Breast epithelium (tissue), 4 donors: Measurements from ENCODE around the gene TNFAIP8. TPM values are rescaled to one million over a fixed set of nuclear protein-coding genes. Genes with fewer than 3 reads are reported as not detected.

ENCODE experiments used
- DNase-seq, 2 donors: peaks; one replicate each; pipeline ENCODE4 v3.0.0-alpha.2; 2019; ENCODE audit warnings: low spot score in 2 of 2
- H3K27ac ChIP-seq, 2 donors: fragments of 200-600 bp; sonication (generic) in 1 of 2; one replicate each; pipeline ENCODE4 v1.5.1; 2016 to 2019; ENCODE audit warnings: mild to moderate bottlenecking in 1 of 2
- H3K27me3 ChIP-seq, 2 donors: fragments of 200-600 bp; sonication (generic) in 1 of 2; one replicate each; pipeline versions ENCODE4 v1.5.1 to v1.6.0; 2017 to 2019; ENCODE audit warnings: control low read depth in 1 of 2, mild to moderate bottlenecking in 1 of 2
- H3K36me3 ChIP-seq: fragments of 200-600 bp; one replicate; pipeline ENCODE4 v1.5.1; 2019
- H3K4me1 ChIP-seq, 2 donors: fragments of 200-600 bp; sonication (generic); one replicate each; pipeline ENCODE4 v1.5.1; 2016 to 2019; ENCODE audit warnings: control low read depth in 1 of 2
- H3K4me3 ChIP-seq, 3 donors: fragments of 200-600 bp; sonication (generic); 1 replicate in 2 of 3; 2 replicates in 1 of 3; pipeline ENCODE4 v1.5.1; 2016 to 2019; ENCODE audit warnings: mild to moderate bottlenecking in 3 of 3, moderate library complexity in 2 of 3
- H3K9me3 ChIP-seq, 2 donors: fragments of 200-600 bp; sonication (generic) in 1 of 2; one replicate each; pipeline ENCODE4 v1.5.1; 2016 to 2019; ENCODE audit warnings: control low read depth in 1 of 2
- POLR2A ChIP-seq: fragments of 450-650 bp; IDR thresholded peaks from one replicate; pipeline ENCODE4 v1.6.1; 2016; ENCODE audit warnings: antibody characterized with exemption, mild to moderate bottlenecking, moderate library complexity
- POLR2AphosphoS5 ChIP-seq, 3 donors: sonication (generic); formaldehyde crosslinking; IDR thresholded peaks; one replicate each; pipeline ENCODE4 v1.6.1; 2017; ENCODE audit warnings: antibody characterized with exemption in 3 of 3
- intact Hi-C: fragments of 100-400 bp; cut with DNase I; formaldehyde crosslinking; loops from one replicate; pipeline ENCODE4 v1.15.1; 2023; ENCODE audit warnings: low total_unique reads
- total RNA-seq, 3 donors: library from RNA; depleted of rRNA; stranded (reverse); fragments of >200 nt; gene quantifications; one replicate each; pipeline ENCODE4 v1.1.0, GENCODE V29; 2016
- TF ChIP-seq, protein P1 (sequence below), 3 donors: fragments of 450-650 bp; IDR thresholded peaks; one replicate each; pipeline ENCODE4 v1.5.1; 2016 to 2017; ENCODE audit warnings: antibody characterized with exemption in 3 of 3, mild to moderate bottlenecking in 3 of 3, moderate library complexity in 3 of 3

The TNFAIP8 gene
- total RNA-seq, 3 donors from 2014 or later: 35.4 to 167 (median 37.3) TPM

DNA sequence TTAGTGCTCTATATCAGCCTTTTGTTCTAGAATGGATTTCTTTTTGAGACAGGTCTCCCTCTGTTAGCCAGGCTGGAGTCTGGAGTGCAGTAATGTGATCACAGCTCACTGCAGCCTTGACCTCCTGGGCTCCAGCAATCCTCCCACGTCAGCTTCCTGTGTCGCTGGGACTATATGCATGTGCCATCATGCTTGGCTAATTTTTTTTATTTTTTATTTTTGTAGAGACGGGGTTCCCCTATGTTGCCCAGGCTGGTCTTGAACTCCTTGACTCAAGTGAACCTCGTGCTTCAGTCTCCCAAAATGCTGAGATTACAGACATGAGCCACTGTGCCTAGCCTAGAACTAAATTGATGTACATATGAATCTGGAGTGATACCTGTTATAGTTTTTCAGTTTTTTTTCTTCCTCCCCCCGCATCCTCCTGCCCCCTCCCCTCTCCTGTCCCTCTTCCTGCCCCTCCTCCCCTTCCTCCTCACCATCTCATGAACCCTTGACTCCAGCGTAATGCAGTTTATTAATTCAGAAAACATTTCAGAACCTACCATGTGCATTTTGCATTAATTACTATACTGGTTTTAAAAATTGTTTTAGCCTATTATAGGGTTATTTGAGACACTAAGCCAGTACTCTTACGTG, 37.4 kb upstream of the TNFAIP8 start:
- Histone ChIP-seq H3K27ac (no peak overlapping the region), H3K4me3 (no peak overlapping the region), H3K36me3 (no peaks in the 10 kb centered on the region), H3K9me3 (no peaks in the 10 kb centered on the region), H3K4me1 (no peaks in the 10 kb centered on the region), H3K27me3 (no peaks in the 10 kb centered on the region)
- DNase-seq: no peak
- intact Hi-C loops: no loop called here
- TF ChIP-seq POLR2AphosphoS5 (IDR thresholded peaks at IDR 0.05): no peak
- TF ChIP-seq, protein P1, sequence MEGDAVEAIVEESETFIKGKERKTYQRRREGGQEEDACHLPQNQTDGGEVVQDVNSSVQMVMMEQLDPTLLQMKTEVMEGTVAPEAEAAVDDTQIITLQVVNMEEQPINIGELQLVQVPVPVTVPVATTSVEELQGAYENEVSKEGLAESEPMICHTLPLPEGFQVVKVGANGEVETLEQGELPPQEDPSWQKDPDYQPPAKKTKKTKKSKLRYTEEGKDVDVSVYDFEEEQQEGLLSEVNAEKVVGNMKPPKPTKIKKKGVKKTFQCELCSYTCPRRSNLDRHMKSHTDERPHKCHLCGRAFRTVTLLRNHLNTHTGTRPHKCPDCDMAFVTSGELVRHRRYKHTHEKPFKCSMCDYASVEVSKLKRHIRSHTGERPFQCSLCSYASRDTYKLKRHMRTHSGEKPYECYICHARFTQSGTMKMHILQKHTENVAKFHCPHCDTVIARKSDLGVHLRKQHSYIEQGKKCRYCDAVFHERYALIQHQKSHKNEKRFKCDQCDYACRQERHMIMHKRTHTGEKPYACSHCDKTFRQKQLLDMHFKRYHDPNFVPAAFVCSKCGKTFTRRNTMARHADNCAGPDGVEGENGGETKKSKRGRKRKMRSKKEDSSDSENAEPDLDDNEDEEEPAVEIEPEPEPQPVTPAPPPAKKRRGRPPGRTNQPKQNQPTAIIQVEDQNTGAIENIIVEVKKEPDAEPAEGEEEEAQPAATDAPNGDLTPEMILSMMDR (IDR thresholded peaks at IDR 0.05): no peak
- no peak for TF ChIP-seq POLR2A

DNA sequence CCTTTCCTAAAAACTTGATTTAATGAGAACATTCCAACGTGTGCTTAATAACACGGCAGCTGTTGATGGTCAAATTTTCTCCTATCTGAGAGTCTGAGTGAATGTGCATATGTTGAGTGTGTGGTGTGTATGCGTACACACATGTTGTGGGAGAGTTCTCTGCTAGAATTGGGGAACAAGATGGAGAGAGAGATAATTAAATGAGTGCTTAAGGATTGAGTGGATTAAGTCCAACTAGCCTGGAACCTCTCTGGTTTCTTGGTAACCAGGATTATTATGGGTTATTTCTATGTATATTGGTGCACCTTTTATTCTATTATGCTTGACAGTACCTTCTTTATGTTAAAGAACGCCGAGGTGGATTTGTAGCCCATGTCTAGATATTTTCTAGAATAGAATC, 36.4 kb upstream of the TNFAIP8 start:
- H3K4me1 ChIP-seq: no peaks in the 10 kb centered on the region
- intact Hi-C loops: no loop called here
- TF ChIP-seq, protein P1 (IDR thresholded peaks at IDR 0.05): no peak
- TF ChIP-seq POLR2AphosphoS5 (IDR thresholded peaks at IDR 0.05) (no peak), POLR2A (no peak)
- H3K27me3 ChIP-seq: no peaks in the 10 kb centered on the region
- no peak overlapping the region for H3K4me3 ChIP-seq
- no peaks in the 10 kb centered on the region for H3K9me3 ChIP-seq
- no peak for DNase-seq
- no peaks in the 10 kb centered on the region for H3K36me3 ChIP-seq
- no peak overlapping the region for H3K27ac ChIP-seq

DNA sequence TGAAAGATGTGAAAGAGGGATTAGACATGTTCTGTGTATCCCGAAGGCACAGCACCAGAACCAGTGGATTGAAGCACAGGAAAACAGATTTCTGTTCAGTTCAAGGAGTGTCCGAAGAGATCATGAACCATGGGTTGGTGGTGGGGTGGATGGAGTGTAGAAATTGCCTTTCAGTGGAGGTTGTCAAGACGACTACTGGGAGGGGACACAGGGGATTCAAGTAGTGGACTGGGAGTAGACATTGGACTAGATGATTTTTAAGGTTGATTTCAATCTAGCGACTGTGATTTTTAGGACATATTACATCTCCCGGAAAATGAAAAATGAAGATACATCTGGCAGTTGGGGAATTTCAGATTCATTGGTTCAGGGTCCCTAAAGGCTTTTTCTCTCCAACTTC, 35.9 kb upstream of the TNFAIP8 start:
- H3K9me3 ChIP-seq: no peaks in the 10 kb centered on the region
- no peak overlapping the region for H3K27ac ChIP-seq
- intact Hi-C loops: no loop called here
- no peak for DNase-seq
- no peak for TF ChIP-seq POLR2A
- H3K4me1 ChIP-seq: no peaks in the 10 kb centered on the region
- no peaks in the 10 kb centered on the region for H3K27me3 ChIP-seq
- H3K36me3 ChIP-seq: no peaks in the 10 kb centered on the region
- H3K4me3 ChIP-seq: no peak overlapping the region

DNA sequence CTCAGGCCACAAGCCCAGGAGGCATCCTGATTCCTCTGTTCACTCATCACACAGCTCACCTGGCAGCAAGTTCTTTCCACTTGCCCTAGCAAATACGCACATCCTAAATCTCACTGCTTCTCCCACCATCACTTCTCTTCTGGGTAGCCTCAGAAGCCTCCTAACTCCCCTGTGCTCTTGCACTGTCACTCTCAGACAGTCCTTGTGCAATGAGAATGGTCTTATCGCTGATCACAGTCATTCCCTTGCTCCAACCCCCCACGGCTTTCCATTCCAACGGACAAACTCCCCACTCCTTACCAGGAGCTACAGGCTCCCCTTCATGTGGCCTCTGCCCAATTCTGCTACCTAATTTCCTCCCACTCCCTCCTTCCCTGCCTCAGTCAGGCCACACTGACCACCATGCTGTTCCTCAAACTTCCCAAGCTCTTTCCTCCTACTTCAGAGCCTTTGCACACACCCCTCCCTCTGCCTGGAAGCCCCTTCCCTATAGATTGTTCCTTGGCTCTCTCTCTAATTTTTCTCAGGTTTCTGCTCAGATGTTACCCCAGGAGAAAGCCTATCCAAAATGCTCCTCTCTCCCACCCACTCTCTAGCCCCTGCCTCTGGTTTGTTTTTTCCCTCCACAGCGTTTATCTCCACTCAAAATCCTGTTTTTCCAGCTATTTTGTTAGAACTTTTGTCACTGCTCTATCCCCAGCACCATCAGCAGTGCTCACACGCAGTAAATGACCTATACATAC, 34.1 kb upstream of the TNFAIP8 start:
- intact Hi-C loops: no loop called here
- Histone ChIP-seq H3K27me3 (no peaks in the 10 kb centered on the region), H3K4me1 (no peaks in the 10 kb centered on the region), H3K4me3 (no peak overlapping the region), H3K27ac (no peak overlapping the region), H3K9me3 (no peaks in the 10 kb centered on the region), H3K36me3 (no peaks in the 10 kb centered on the region)
- TF ChIP-seq POLR2A (no peak), POLR2AphosphoS5 (IDR thresholded peaks at IDR 0.05) (no peak)
- TF ChIP-seq, protein P1 (IDR thresholded peaks at IDR 0.05): no peak
- no peak for DNase-seq

DNA sequence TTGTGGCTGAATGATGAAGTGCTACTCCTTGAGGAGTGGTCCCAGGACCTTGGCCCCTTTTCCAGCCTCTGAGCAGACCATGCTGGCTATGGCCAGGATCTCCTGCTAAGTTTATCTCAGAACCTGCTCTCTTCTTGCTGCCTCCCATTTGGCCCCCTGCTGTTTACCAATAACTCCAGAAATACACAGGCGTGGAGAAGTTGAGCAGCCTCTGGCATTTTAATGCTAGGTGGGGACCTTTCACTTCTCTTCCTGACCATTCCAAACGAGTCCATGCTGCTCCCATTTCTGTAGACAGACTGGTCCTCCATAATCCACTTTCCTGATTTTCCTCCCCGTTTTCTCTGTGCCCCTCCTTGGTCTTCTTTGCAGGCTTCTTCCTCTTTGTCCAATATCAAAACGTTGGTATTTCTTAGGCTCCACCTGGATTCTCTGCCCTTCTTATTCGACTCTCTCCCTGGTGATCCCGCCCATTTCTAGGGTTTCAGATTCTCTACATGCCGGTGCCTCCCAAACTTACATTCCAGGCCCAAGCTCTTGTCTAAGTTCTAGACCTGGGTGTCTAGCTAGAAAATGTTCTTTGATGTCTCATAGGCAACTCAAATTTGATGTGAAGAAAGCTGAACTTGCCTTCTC, 33.4 kb upstream of the TNFAIP8 start:
- H3K27ac ChIP-seq: no peak overlapping the region
- TF ChIP-seq POLR2AphosphoS5 (IDR thresholded peaks at IDR 0.05): no peak
- TF ChIP-seq POLR2A: no peak
- TF ChIP-seq, protein P1 (IDR thresholded peaks at IDR 0.05): no peak
- intact Hi-C loops: no loop called here
- no peaks in the 10 kb centered on the region for H3K9me3 ChIP-seq
- no peak for DNase-seq
- no peaks in the 10 kb centered on the region for H3K4me1 ChIP-seq
- no peak overlapping the region for H3K4me3 ChIP-seq
- H3K27me3 ChIP-seq: no peaks in the 10 kb centered on the region
- no peaks in the 10 kb centered on the region for H3K36me3 ChIP-seq
